Measurements from ENCODE around the gene CASK.

DNA sequence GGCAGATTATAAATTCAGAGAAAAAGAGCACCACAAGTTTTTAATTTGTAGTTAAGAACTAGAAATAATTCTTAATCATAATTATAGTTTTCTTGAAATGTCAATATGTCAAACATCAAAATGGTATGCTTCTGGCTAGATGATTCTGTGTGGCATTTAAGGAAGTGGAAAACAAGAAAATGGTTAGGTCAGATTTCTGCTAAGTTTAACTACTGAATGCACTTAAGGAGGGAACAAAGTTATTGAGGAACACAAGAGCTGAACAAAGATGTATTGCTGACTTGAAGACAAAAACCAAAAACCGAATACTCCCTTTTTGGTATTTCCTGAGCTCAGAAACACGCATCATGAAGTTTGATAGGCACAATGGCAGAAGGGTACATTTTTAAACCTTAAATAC, 293.3 kb downstream of the CASK start:
- TF ChIP-seq, protein P1, sequence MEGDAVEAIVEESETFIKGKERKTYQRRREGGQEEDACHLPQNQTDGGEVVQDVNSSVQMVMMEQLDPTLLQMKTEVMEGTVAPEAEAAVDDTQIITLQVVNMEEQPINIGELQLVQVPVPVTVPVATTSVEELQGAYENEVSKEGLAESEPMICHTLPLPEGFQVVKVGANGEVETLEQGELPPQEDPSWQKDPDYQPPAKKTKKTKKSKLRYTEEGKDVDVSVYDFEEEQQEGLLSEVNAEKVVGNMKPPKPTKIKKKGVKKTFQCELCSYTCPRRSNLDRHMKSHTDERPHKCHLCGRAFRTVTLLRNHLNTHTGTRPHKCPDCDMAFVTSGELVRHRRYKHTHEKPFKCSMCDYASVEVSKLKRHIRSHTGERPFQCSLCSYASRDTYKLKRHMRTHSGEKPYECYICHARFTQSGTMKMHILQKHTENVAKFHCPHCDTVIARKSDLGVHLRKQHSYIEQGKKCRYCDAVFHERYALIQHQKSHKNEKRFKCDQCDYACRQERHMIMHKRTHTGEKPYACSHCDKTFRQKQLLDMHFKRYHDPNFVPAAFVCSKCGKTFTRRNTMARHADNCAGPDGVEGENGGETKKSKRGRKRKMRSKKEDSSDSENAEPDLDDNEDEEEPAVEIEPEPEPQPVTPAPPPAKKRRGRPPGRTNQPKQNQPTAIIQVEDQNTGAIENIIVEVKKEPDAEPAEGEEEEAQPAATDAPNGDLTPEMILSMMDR (IDR thresholded peaks at IDR 0.05) = no peak
- TF ChIP-seq POLR2A (IDR thresholded peaks at IDR 0.05) = no peak

Measured in prostate gland (tissue), 2 donors.